Measurements from ENCODE around the gene VAMP3. TPM values are rescaled to one million over a fixed set of nuclear protein-coding genes. Genes with fewer than 3 reads are reported as not detected.
"Not testable (repeated sequence)": the region's sequence is repeated elsewhere in the genome, so short reads cannot be mapped to it uniquely, and the experiment has no call there.

The VAMP3 gene
- total RNA-seq, 4 donors from 2014 or later = 107 to 125 (median 115) TPM

- DNase-seq (ENCODE audit: low spot score) = no peak
- no peak for ATAC-seq (ENCODE audit: low FRiP score)
- TF ChIP-seq CTCF (IDR thresholded peaks at IDR 0.05) = no peak
Measured at GRCh38 chr1:7784492-7785071, 13.5 kb downstream of the VAMP3 start.

- no peak for TF ChIP-seq CTCF (IDR thresholded peaks at IDR 0.05)
- ATAC-seq (ENCODE audit: low FRiP score) (no peak), DNase-seq (ENCODE audit: low spot score) (no peak)
Measured at GRCh38 chr1:7785108-7785507, 14.0 kb downstream of the VAMP3 start.

GRCh38 chr1:7786795-7787194, 15.7 kb downstream of the VAMP3 start:
- ATAC-seq (ENCODE audit: low FRiP score) (no peak), DNase-seq (ENCODE audit: low spot score) (no peak)
- no peak for TF ChIP-seq CTCF (IDR thresholded peaks at IDR 0.05)

- no peak for TF ChIP-seq CTCF (IDR thresholded peaks at IDR 0.05)
- no peak for ATAC-seq (ENCODE audit: low FRiP score)
- no peak for DNase-seq (ENCODE audit: low spot score)
Measured at GRCh38 chr1:7789828-7790227, 18.7 kb downstream of the VAMP3 start.

- DNase-seq (ENCODE audit: low spot score) = not testable (repeated sequence)
Measured at GRCh38 chr1:7791027-7791426, 19.9 kb downstream of the VAMP3 start.

GRCh38 chr1:7795406-7795805, 24.3 kb downstream of the VAMP3 start:
- TF ChIP-seq CTCF (IDR thresholded peaks at IDR 0.05) = no peak
- no peak for DNase-seq (ENCODE audit: low spot score)

More at GRCh38 chr1:7791027-7791426, 19.9 kb downstream of the VAMP3 start:
- ATAC-seq (ENCODE audit: low FRiP score) = not testable (repeated sequence)

GRCh38 chr1:7805460-7805859, 34.4 kb downstream of the VAMP3 start:
- no peak for TF ChIP-seq CTCF (IDR thresholded peaks at IDR 0.05)
- DNase-seq (ENCODE audit: low spot score) (no peak), ATAC-seq (ENCODE audit: low FRiP score) (no peak)

More at GRCh38 chr1:7795406-7795805, 24.3 kb downstream of the VAMP3 start:
- no peak for ATAC-seq (ENCODE audit: low FRiP score)

Measured in omental fat pad (tissue), 4 donors.